NCI-H345 treated with DMSO at 0.1 percent for 48 hours (cell line): ENCODE measurements around the gene SPANXN5.
"Not testable (repeated sequence)": the region's sequence is repeated elsewhere in the genome, so short reads cannot be mapped to it uniquely, and the experiment has no call there.

Source experiments
- DNase-seq: peaks from one replicate; lab custom pipeline; 2025; ENCODE audit not compliant: unreplicated experiment; lab: John Stamatoyannopoulos, UW

Gene SPANXN5, protein sequence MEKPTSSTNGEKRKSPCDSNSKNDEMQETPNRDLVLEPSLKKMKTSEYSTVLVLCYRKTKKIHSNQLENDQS

DNA sequence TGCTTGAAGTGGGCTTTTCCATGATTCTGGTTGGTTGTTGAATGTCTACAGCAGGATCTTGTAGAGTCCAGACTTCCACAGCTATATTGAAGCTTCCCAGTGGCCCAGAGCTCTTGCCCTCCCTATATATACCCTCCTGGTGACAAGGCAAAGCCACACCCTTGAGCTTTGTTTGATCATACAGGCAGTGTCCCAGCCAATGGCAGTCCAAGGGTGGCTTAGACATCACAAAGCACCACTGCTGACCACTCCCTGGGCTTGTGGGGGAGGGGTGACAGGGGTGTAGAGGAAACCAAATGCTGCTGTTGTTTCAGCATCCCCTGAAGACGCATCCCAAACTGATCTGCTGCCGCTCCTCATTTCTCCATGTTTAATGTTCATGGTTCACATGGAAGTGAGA is at the start of gene SPANXN5:
Gene SPANXN5, minus strand, starts transcription at position 101 of the 400 bp plus-strand sequence. Its CDS starts 79 bp downstream, at position 22.
- DNase-seq, result not testable (repeated sequence)

DNA sequence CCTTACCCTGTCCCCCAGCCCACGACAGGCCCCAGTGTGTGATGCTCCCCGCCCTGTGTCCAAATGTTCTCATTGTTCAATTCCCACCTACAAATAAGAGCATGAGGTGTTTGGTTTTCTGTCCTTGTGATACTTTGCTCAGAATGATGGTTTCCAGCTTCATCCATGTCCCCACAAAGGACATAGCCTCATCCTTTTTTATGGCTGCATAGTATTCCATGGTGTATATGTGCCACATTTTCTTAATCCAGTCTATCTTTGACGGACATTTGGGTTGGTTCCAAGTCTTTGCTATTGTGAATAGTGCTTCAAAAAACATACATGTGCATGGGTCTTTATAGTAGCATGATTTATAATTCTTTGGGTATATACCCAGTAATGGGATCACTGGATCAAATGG is 46.4 kb upstream of the SPANXN5 start:
- not testable (repeated sequence) for DNase-seq

GRCh38 chrX:52839137-52839536 is 41.9 kb upstream of the SPANXN5 start:
- DNase-seq, result no peak

DNA sequence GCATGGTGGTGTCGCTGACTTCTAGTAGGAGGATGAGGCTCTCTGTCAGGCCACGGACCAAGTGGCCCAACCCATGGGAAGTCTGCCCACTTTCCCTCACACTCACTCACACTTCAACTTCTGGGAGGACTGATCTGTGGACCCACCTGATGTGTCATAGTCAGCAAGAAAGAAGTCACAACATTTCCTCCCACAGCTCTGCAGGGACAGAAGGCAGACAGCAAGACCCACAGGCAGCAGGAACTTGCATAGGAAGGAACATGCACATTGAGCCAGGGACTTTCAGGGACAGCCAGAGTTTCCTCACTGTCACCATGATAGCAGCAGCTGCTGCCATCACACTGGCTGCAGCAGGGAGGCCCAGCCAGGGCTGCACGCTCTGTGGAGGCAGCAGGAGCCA is 33.3 kb upstream of the SPANXN5 start:
- no peak for DNase-seq

GRCh38 chrX:52824608-52825007 is 27.4 kb upstream of the SPANXN5 start:
- DNase-seq, result no peak

DNA sequence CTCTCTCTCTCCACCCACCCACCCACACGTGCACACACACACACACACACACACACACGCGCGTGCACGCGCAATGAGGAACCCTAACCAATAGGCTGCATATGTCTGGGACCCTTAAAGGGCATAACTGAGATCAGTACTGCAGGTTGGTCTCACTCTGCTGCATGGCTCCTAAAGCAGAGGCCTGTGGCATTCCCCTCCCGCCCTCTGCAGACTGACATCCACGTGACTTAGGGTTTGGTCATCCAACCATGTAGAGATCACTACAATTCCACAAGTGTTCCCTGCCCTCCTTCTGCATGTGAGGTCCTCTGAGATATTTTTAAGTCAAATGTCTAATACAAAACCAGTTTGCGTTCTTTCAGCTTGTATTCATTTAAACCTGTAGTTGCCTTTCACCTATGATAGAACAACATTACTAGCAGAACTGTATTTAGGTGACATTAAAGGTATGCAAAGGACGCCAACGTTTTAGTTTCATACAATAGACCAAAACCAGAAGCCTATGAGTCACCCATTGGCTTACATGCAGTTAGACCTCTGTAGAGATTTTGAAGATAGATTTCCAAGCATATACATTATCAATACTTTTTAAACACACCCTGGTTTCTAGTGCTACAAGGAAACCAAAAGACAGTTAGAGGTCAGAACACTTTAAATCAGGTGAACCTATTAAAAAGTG is 24.0 kb upstream of the SPANXN5 start:
- DNase-seq, result no peak

DNA sequence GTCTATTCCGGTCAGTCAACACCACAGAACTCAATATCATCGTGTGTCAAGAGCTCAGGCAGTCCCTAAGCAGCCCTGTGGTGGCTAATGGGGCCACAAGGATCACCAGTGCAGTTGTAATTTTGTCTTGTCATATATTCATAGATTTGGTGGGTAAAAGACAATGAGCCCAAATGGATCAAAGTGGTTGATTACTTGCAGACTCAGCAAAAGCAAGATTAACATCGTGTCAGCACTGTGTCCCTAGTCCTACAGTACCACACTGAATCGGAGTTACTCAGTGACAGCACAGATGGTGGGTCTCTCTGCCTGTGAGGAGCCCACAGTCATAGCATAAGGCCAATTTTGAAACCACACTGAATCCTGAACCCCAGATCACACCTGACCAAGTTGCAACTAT is 22.6 kb upstream of the SPANXN5 start:
- no peak for DNase-seq

- DNase-seq, result no peak
Measured at GRCh38 chrX:52811065-52811625, 13.9 kb upstream of the SPANXN5 start, which contains the start of gene XAGE5. XAGE5 (plus strand) TSS chrX:52811287; CDS start chrX:52812567, 1,280 bp downstream.

DNA sequence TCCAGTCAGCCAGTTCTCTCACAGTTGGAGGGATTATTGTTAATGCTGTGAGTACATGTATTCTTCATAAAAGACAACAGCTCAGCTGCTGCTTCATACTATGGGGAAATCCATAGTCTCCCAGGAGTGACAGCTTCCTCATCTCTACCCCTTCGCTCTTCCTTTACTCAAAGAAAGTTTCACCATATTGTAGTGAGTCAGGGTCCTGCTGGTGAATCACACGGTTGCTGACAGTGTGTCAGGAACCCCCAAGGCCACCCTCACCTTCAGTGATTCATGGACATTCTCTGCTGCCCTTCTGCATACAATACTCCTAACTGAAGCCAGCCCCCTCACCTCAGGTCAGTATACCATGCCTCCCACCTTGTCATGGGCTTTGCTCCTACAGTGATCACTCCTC is 7.6 kb upstream of the SPANXN5 start:
- not testable (repeated sequence) for DNase-seq

DNA sequence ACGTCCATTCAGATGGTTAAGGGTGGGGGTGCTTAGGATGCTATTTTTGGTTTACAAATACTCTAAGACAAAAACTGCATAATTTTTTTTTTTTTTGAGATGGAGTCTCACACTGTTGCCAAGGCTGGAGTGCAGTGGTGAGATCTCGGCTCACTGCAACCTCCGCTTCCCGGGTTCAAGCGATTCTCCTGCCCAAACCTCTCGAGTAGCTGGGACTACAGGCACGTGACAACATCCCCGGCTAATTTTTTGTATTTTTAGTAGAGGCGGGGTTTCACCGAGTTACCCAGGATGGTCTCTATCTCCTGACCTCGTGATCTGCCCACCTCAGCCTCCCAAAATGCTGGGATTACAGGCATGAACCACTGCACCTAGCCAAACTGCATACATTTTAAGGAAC is 23.7 kb downstream of the SPANXN5 start:
- not testable (repeated sequence) for DNase-seq

DNA sequence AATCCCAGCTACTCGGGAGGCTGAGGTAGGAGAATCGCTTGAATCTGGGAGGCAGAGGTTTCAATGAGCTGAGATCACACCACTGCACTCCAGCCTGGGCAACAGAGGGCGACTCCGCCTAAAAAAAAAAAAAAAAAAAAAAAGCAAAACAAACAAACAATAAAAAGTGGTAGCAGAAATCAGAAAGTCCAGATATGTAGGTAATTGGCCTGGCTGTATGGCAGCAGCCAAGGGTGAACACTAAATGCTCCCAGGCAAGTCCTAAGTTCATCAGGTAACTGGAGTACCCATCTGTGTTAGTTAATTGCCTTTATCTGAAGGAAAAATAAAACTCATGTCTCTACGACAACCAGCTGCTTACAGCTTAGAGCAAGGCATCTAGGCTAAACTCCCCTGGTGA is 31.2 kb downstream of the SPANXN5 start:
- DNase-seq, result not testable (repeated sequence)

GRCh38 chrX:52750952-52751351 is 46.3 kb downstream of the SPANXN5 start, which contains the start of gene SSX2B:
SSX2B (plus strand) TSS chrX:52751252; CDS start chrX:52752681, 1,429 bp downstream.
- DNase-seq, result not testable (repeated sequence)
